ENCODE measurements around the gene ORM2.

ORM2 gene

GRCh38 chr9:114369216-114370130 is 39.8 kb downstream of the ORM2 start:
- peak; percentile 80 for FAIRE-seq
- TF ChIP-seq SPI1 (IDR thresholded peaks at IDR 0.05; ENCODE audit: low read depth, low read length) (no peak), POU2F2 (IDR thresholded peaks at IDR 0.05; ENCODE audit: low read depth, low read length) (no peak), POLR2A (IDR thresholded peaks at IDR 0.05; ENCODE audit: low read depth, low read length) (no peak)
- no peak for DNase-seq (ENCODE audit: insufficient read length, low spot score)

DNA sequence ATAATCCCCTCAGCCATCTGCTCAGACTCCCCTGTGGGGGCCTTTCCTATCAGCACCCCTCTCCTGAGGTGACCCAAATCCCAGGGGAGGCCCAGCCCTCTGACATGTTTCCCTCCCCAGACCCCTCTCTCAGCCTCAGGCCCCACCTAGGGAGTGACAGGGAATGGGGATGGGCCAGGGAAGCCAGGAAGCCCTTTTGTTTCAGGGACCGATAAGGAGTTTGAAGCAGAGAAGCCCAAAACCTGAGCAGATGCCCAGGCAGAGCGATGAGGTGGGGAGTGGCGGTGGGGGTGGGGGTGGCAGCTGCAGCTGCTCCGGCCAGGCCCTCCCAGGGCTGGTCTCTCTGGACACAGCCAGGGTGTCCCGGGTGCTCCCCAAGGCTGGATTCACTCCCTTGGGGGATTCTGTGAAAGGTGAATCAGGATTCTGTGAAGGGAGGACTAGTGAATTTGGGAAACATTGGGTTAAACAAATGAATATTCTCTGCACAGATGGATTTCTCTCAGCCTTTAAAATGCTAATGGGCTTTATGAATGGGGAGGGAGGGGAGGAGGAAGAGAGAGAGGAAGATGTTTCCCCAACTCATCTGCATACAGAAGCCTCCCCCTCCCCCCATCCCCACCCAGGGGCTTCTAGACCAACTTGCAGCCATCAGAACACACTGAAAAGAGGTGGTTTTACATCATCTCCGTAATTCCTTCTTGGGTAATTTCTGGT is 40.7 kb downstream of the ORM2 start:
- FAIRE-seq (peak; percentile 28), DNase-seq (ENCODE audit: insufficient read length, low spot score) (no peak)
- TF ChIP-seq SPI1 (IDR thresholded peaks at IDR 0.05; ENCODE audit: low read depth, low read length) (no peak), PAX5 (IDR thresholded peaks at IDR 0.05; ENCODE audit: insufficient read depth, low read length, severe bottlenecking) (no peak)

- no peak for DNase-seq (ENCODE audit: insufficient read length, low spot score)
- TF ChIP-seq POU2F2 (IDR thresholded peaks at IDR 0.05; ENCODE audit: low read depth, low read length) (no peak), TAF1 (IDR thresholded peaks at IDR 0.05; ENCODE audit: low read depth, low read length) (no peak), PAX5 (IDR thresholded peaks at IDR 0.05; ENCODE audit: insufficient read depth, low read length, severe bottlenecking) (no peak), POLR2AphosphoS5 (IDR thresholded peaks at IDR 0.05; ENCODE audit: low read depth, low read length) (no peak), SPI1 (IDR thresholded peaks at IDR 0.05; ENCODE audit: low read depth, low read length) (no peak), POLR2A (IDR thresholded peaks at IDR 0.05; ENCODE audit: low read depth, low read length) (no peak)
- FAIRE-seq = no peak
Measured at GRCh38 chr9:114370968-114371320, 41.3 kb downstream of the ORM2 start.

DNA sequence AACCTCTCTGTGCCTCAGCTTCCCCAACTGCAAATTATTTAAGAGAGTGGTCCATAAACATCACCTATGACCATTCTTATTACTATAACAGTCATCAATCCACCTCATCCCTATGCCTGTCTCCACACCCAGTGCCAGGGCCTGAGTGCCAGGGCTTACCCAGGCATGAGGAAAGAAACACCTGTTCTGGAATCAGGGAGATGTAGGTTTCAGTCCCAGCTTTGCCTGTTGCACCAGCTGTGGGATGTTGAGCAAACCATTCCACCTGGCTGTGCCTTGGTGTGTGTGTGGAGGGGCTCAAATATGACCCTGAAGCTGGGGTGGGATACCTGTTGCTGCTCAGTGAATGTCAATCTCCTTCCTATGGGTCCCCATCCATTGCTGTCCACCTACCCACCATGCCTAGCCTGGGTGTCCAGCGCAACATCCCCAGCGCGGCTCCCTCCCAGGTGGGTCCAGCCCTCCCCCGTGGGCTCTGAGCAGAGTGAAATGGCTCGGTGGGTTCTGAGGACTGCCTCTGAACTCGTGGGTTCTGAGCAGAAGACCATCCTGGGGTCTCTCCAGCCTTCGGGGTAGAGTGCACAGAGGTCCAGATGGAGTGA is 41.8 kb downstream of the ORM2 start:
- DNase-seq (ENCODE audit: insufficient read length, low spot score) (no peak), FAIRE-seq (peak; percentile 79)
- TF ChIP-seq POLR2AphosphoS5 (IDR thresholded peaks at IDR 0.05; ENCODE audit: low read depth, low read length) (no peak), PAX5 (IDR thresholded peaks at IDR 0.05; ENCODE audit: insufficient read depth, low read length, severe bottlenecking) (no peak), SPI1 (IDR thresholded peaks at IDR 0.05; ENCODE audit: low read depth, low read length) (no peak)

- DNase-seq (ENCODE audit: insufficient read length, low spot score) = no peak
Measured at GRCh38 chr9:114371973-114372917, 42.6 kb downstream of the ORM2 start.

DNA sequence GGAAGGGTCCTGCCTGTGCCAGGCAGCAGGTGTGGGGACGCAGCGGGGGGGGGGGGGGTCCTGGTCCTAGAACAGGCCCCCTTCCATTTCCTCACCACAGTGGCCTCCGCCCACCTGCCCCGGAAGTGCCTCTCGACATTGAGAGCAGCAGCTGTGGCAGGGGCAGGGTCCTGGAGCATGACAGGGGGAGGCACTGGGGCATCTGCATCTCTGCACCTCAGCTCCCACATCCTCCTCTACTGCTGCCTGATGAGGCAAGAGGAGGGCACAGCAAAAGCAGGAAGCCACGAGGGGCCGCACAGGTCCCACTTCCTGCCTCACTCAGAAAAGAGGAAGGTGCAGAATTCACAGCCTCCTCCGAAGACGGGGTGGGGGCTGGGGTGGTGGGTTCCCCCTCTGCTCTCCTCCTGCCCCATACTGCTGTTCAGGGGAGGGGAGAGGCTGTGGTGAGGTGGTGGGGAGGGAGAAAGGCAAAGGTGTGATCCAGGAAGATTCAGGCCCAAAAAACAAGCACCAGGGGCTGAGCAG is 43.3 kb downstream of the ORM2 start:
- TF ChIP-seq POLR2A (IDR thresholded peaks at IDR 0.05; ENCODE audit: low read depth, low read length) = 0 out of 2 replicates have a peak, but pooled peaks have one; percentile 52
- TF ChIP-seq POLR2AphosphoS5 (IDR thresholded peaks at IDR 0.05; ENCODE audit: low read depth, low read length) = peak; percentile 78
- TF ChIP-seq PAX5 (IDR thresholded peaks at IDR 0.05; ENCODE audit: insufficient read depth, low read length, severe bottlenecking) = peak; percentile 87
- peak; percentile 62 for TF ChIP-seq POU2F2 (IDR thresholded peaks at IDR 0.05; ENCODE audit: low read depth, low read length)
- peak; percentile 20; the same call in 1 of the 2 replicates for TF ChIP-seq TAF1 (IDR thresholded peaks at IDR 0.05; ENCODE audit: low read depth, low read length)
- TF ChIP-seq SPI1 (IDR thresholded peaks at IDR 0.05; ENCODE audit: low read depth, low read length) = peak; percentile 91
- FAIRE-seq (peak; percentile 99), DNase-seq (ENCODE audit: insufficient read length, low spot score) (peak; percentile 74)

More at GRCh38 chr9:114371973-114372917, 42.6 kb downstream of the ORM2 start:
- FAIRE-seq = no peak
- TF ChIP-seq SPI1 (IDR thresholded peaks at IDR 0.05; ENCODE audit: low read depth, low read length) (0 out of 2 replicates have a peak, but pooled peaks have one; percentile 15), POLR2AphosphoS5 (IDR thresholded peaks at IDR 0.05; ENCODE audit: low read depth, low read length) (no peak), TAF1 (IDR thresholded peaks at IDR 0.05; ENCODE audit: low read depth, low read length) (no peak), PAX5 (IDR thresholded peaks at IDR 0.05; ENCODE audit: insufficient read depth, low read length, severe bottlenecking) (no peak), POLR2A (IDR thresholded peaks at IDR 0.05; ENCODE audit: low read depth, low read length) (0 out of 2 replicates have a peak, but pooled peaks have one; percentile 39), POU2F2 (IDR thresholded peaks at IDR 0.05; ENCODE audit: low read depth, low read length) (no peak)

DNA sequence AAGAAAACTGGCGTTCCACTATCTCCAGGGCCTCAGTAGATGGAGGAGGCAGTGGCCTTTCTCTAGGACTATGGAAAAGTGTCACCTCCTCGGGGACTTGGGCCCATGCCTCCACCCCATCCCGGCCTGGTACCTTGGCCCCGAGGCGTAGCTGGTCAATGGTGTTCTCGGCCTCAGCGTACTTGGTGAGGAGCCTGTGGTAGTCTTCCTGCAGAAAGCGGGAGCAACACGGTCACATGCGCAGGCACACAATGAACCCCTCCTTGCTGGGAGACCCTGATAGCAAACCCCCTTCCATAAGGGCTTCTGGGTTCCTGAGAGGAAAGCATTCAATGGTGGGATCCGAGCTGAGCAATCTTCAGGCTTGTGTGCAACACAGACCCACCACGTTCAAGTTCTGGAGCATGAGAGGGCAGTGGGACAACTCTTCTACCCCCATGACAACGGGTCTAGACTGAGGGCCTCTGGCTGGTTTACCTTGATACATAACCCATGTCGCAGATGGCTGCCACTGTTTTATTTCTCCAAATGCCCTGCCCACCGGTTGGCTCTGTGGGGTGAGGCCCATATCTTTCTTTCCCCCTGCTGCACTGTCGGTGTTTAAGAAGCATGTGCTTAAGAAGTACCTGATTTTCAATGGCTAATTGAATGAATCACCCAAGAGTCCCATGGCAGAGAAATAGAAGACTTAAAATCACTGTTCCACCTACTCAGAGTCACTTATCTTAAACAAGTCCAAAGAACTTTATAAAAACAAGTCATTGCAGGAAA is 44.5 kb downstream of the ORM2 start:
- no peak for TF ChIP-seq PAX5 (IDR thresholded peaks at IDR 0.05; ENCODE audit: insufficient read depth, low read length, severe bottlenecking)
- TF ChIP-seq POU2F2 (IDR thresholded peaks at IDR 0.05; ENCODE audit: low read depth, low read length) = no peak
- TF ChIP-seq POLR2A (IDR thresholded peaks at IDR 0.05; ENCODE audit: low read depth, low read length) = no peak
- no peak for TF ChIP-seq POLR2AphosphoS5 (IDR thresholded peaks at IDR 0.05; ENCODE audit: low read depth, low read length)
- peak; percentile 45 for FAIRE-seq
- no peak for DNase-seq (ENCODE audit: insufficient read length, low spot score)

DNA sequence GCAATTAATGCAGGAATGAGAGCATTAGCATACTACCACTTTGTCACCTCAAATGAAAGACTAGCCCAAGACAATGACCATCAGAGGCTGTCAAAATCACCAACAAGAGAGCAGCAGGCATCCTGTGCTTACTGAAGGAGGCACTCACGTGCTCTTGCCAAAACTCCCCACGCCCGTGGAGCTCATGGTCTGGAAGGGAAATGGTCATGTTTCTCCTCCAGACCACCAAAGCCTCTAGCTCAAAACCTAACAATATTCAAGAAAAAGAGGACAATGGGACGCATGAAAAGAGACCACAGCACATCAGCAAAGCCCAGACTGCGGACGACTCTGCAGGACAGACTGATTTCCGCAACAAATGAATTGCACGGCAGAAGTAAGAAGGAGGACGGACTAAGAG is 45.3 kb downstream of the ORM2 start:
- TF ChIP-seq TAF1 (IDR thresholded peaks at IDR 0.05; ENCODE audit: low read depth, low read length) (no peak), PAX5 (IDR thresholded peaks at IDR 0.05; ENCODE audit: insufficient read depth, low read length, severe bottlenecking) (no peak), POLR2A (IDR thresholded peaks at IDR 0.05; ENCODE audit: low read depth, low read length) (no peak), POLR2AphosphoS5 (IDR thresholded peaks at IDR 0.05; ENCODE audit: low read depth, low read length) (no peak), POU2F2 (IDR thresholded peaks at IDR 0.05; ENCODE audit: low read depth, low read length) (no peak), SPI1 (IDR thresholded peaks at IDR 0.05; ENCODE audit: low read depth, low read length) (no peak)
- FAIRE-seq (peak; percentile 84), DNase-seq (ENCODE audit: insufficient read length, low spot score) (no peak)

Measured in GM12891 (cell line).